Stimulated activated CD4-positive, alpha-beta T cell treated with anti-CD3 and anti-CD28 coated beads, Interleukin-12 subunit alpha, Interleukin-12 subunit beta, amount 100 ng/mL, for 48 hours (primary cell): ENCODE measurements around the gene ATE1.
A peak's percentile ranks its signal among the peaks of the same experiment; 100 is the strongest.
"Not testable (repeated sequence)": the region's sequence is repeated elsewhere in the genome, so short reads cannot be mapped to it uniquely, and the experiment has no call there.

Experiments used
- DNase-seq, 3 donors: peaks; one replicate each; pipeline ENCODE4 v3.0.0-alpha.2; 2020; ENCODE audit warnings: low read depth in 2 of 3, low spot score in 1 of 3

ATE1 gene

GRCh38 chr10:121792198-121792597 lies 135.6 kb downstream of the ATE1 start:
- no peak for DNase-seq

- DNase-seq = no peak
Measured at GRCh38 chr10:121791761-121792160, 136.1 kb downstream of the ATE1 start.

GRCh38 chr10:121788717-121789116 lies 139.1 kb downstream of the ATE1 start:
- DNase-seq = no peak

GRCh38 chr10:121788115-121788514 lies 139.7 kb downstream of the ATE1 start:
- no peak for DNase-seq

- DNase-seq = no peak
Measured at GRCh38 chr10:121787169-121787568, 140.7 kb downstream of the ATE1 start.

GRCh38 chr10:121783782-121784372 lies 144.0 kb downstream of the ATE1 start:
- DNase-seq = no peak

- no peak for DNase-seq
Measured at GRCh38 chr10:121781101-121781500, 146.7 kb downstream of the ATE1 start.

GRCh38 chr10:121774813-121775212 lies 153.0 kb downstream of the ATE1 start:
- DNase-seq = no peak

- no peak for DNase-seq
Measured at GRCh38 chr10:121774404-121774803, 153.4 kb downstream of the ATE1 start.

- no peak for DNase-seq
Measured at GRCh38 chr10:121772884-121773283, 154.9 kb downstream of the ATE1 start.

GRCh38 chr10:121772406-121772805 lies 155.4 kb downstream of the ATE1 start:
- no peak for DNase-seq

GRCh38 chr10:121771966-121772365 lies 155.9 kb downstream of the ATE1 start:
- no peak for DNase-seq

- DNase-seq = no peak
Measured at GRCh38 chr10:121766426-121766825, 161.4 kb downstream of the ATE1 start.

GRCh38 chr10:121765204-121765603 lies 162.6 kb downstream of the ATE1 start:
- DNase-seq = no peak

- no peak for DNase-seq
Measured at GRCh38 chr10:121764233-121764942, 163.4 kb downstream of the ATE1 start.

GRCh38 chr10:121757241-121757640 lies 170.6 kb downstream of the ATE1 start:
- not testable (repeated sequence) for DNase-seq

GRCh38 chr10:121755496-121755895 lies 172.3 kb downstream of the ATE1 start:
- not testable (repeated sequence) for DNase-seq

- no peak for DNase-seq
Measured at GRCh38 chr10:121754666-121755065, 173.2 kb downstream of the ATE1 start.

GRCh38 chr10:121753726-121754476 lies 173.9 kb downstream of the ATE1 start:
- peak in 1 of 3 donors; percentile 11 for DNase-seq

- no peak for DNase-seq
Measured at GRCh38 chr10:121751191-121751760, 176.6 kb downstream of the ATE1 start.

GRCh38 chr10:121747163-121747775 lies 180.6 kb downstream of the ATE1 start:
- no peak for DNase-seq
